Forelimb muscle (tissue), 1 donor: ENCODE results near the gene ANKS1B. TPM values are rescaled to one million over a fixed set of nuclear protein-coding genes. Genes with fewer than 3 reads are reported as not detected.
"Not testable (repeated sequence)": the region's sequence is repeated elsewhere in the genome, so short reads cannot be mapped to it uniquely, and the experiment has no call there.

Experiments used
- DNase-seq: peaks from one replicate; pipeline ENCODE4 v3.0.0-alpha.2; 2013; ENCODE audit warnings: low read depth
- polyA plus RNA-seq: library from polyadenylated mRNA; unstranded; fragments of 120-200 nt; gene quantifications from one replicate; pipeline ENCODE4 v1.2.1, GENCODE V29; 2013; ENCODE audit not compliant: insufficient read length

Gene ANKS1B
- polyA plus RNA-seq, 1 donor, result 2.3 TPM

- no peak for DNase-seq
These were observed 1215.7 kb downstream of the ANKS1B start for GRCh38 chr12:98769068-98769467.

GRCh38 chr12:98767248-98767647, 1217.5 kb downstream of the ANKS1B start:
- no peak for DNase-seq

- no peak for DNase-seq
These were observed 1221.1 kb downstream of the ANKS1B start for GRCh38 chr12:98763656-98764055.

GRCh38 chr12:98758331-98758730, 1226.4 kb downstream of the ANKS1B start:
- no peak for DNase-seq

- no peak for DNase-seq
These were observed 1227.3 kb downstream of the ANKS1B start for GRCh38 chr12:98757455-98757854.

- DNase-seq, result not testable (repeated sequence)
These were observed 1228.9 kb downstream of the ANKS1B start for GRCh38 chr12:98755855-98756254.

- DNase-seq, result no peak
These were observed 1230.6 kb downstream of the ANKS1B start for GRCh38 chr12:98754095-98754494.

- DNase-seq, result no peak
These were observed 1232.0 kb downstream of the ANKS1B start for GRCh38 chr12:98752726-98753125.

GRCh38 chr12:98751580-98752115, 1233.1 kb downstream of the ANKS1B start:
- DNase-seq, result no peak

GRCh38 chr12:98750511-98750910, 1234.2 kb downstream of the ANKS1B start:
- no peak for DNase-seq

GRCh38 chr12:98748463-98748862, 1236.3 kb downstream of the ANKS1B start:
- DNase-seq, result no peak

- no peak for DNase-seq
These were observed 1239.0 kb downstream of the ANKS1B start for GRCh38 chr12:98745578-98746391.

GRCh38 chr12:98744680-98745079, 1240.1 kb downstream of the ANKS1B start:
- no peak for DNase-seq

GRCh38 chr12:98743362-98743953, 1241.3 kb downstream of the ANKS1B start:
- no peak for DNase-seq

GRCh38 chr12:98741556-98742265, 1243.0 kb downstream of the ANKS1B start:
- DNase-seq, result no peak

GRCh38 chr12:98741196-98741555, 1243.6 kb downstream of the ANKS1B start:
- no peak for DNase-seq

GRCh38 chr12:98740751-98741150, 1244.0 kb downstream of the ANKS1B start:
- no peak for DNase-seq

- no peak for DNase-seq
These were observed 1246.2 kb downstream of the ANKS1B start for GRCh38 chr12:98738539-98738938.

GRCh38 chr12:98738002-98738401, 1246.7 kb downstream of the ANKS1B start:
- DNase-seq, result no peak

GRCh38 chr12:98737322-98737712, 1247.4 kb downstream of the ANKS1B start:
- DNase-seq, result no peak

- no peak for DNase-seq
These were observed 1248.1 kb downstream of the ANKS1B start for GRCh38 chr12:98736352-98737321.
